Testis (tissue), 3 donors: ENCODE measurements around the gene CRY1. TPM values are rescaled to one million over a fixed set of nuclear protein-coding genes. Genes with fewer than 3 reads are reported as not detected.

Experiments
- DNase-seq: peaks from one replicate; pipeline ENCODE4 v3.0.0-alpha.2; 2019
- H3K27ac ChIP-seq, 2 donors: fragments of 200-600 bp; sonication (generic); one replicate each; pipeline ENCODE4 v1.5.1; 2019
- H3K27me3 ChIP-seq: fragments of 200-600 bp; sonication (generic); one replicate; pipeline ENCODE4 v1.5.1; 2019
- H3K36me3 ChIP-seq: fragments of 200-600 bp; sonication (generic); one replicate; pipeline ENCODE4 v1.5.1; 2017; ENCODE audit warnings: low read depth; ENCODE audit errors: missing control alignments
- H3K4me1 ChIP-seq: fragments of 200-600 bp; sonication (generic); one replicate; pipeline ENCODE4 v1.5.1; 2019
- H3K4me3 ChIP-seq, 2 donors: fragments of 200-600 bp; sonication (generic); one replicate each; pipeline ENCODE4 v1.5.1; 2017 to 2019
- H3K9me3 ChIP-seq: fragments of 200-600 bp; sonication (generic); one replicate; pipeline ENCODE4 v1.5.1; 2017
- POLR2A ChIP-seq: fragments of 450-650 bp; IDR thresholded peaks from one replicate; pipeline ENCODE4 v1.6.1; 2017; ENCODE audit warnings: antibody characterized with exemption, mild to moderate bottlenecking, moderate library complexity
- WGBS, 2 donors: methylation state at CpG; one replicate each; pipeline ENCODE4 v1.1.5; 2018; 5-methylcytosine and 5-hydroxymethylcytosine counted together
- intact Hi-C: fragments of 100-400 bp; cut with DNase I; formaldehyde crosslinking; loops from one replicate; pipeline ENCODE4 v1.15.1; 2023; ENCODE audit warnings: low total_unique reads
- polyA plus RNA-seq: library from polyadenylated mRNA; stranded (reverse); fragments of 350-450 nt; fragmentation: Illumina TruSeq; extraction: RNeasy Lipid Tissue Mini Kit (QIAGEN cat#74804); gene quantifications from one replicate; pipeline ENCODE4 v1.2.3, GENCODE V29; 2014; ENCODE audit warnings: low read depth, low replicate concordance; ENCODE audit not compliant: insufficient read depth
- total RNA-seq, 2 donors: library from RNA; depleted of rRNA; stranded (reverse); fragments of >200 nt; gene quantifications; one replicate each; pipeline ENCODE4 v1.2.3, GENCODE V29; 2016
- TF ChIP-seq, protein P1 (sequence below), 3 experiments: fragments of 450-650 bp in 2 of 3; fragments of 200-600 bp in 1 of 3; sonication (generic) in 1 of 3; IDR thresholded peaks; one replicate each; pipeline ENCODE4 v1.5.1; 2016 to 2019; ENCODE audit warnings: antibody characterized with exemption in 3 of 3, mild to moderate bottlenecking in 2 of 3, moderate library complexity in 1 of 3

The CRY1 gene
- total and polyA plus RNA-seq, 3 donors from 2014 or later = 63.0 to 92.0 (median 71.6) TPM

DNA sequence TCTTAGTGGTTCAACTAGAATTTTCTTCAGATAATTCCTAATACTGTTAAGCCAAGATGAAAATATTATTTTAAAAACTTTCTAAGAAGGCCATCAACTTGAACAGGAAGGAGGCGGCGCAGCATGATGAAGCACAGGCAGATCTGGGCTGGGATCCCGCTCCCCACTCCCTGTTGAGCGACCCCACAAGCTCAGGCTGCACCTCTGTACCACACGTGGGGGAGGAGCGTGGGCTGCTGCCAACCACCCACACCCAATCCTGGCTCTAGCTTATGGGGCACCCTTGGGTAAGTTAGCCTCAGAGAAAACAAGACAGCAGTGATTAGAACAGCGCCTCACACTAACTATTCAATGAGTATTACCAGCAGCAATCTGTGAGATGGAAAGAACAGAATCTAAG is 112.4 kb downstream of the CRY1 start:
- whole genome bisulfite sequencing, 2 donors = 87 to 88% methylated on average over 7 of the region's 7 CpGs
- H3K27ac ChIP-seq = no peak overlapping the region
- H3K36me3 ChIP-seq = no peaks in the 10 kb centered on the region
- intact Hi-C loops = loop anchor here (10.0 kb wide), 1 partner anchor 114 kb away; the partner anchor contains the start of gene CRY1
- no peak for DNase-seq
- TF ChIP-seq, protein P1, sequence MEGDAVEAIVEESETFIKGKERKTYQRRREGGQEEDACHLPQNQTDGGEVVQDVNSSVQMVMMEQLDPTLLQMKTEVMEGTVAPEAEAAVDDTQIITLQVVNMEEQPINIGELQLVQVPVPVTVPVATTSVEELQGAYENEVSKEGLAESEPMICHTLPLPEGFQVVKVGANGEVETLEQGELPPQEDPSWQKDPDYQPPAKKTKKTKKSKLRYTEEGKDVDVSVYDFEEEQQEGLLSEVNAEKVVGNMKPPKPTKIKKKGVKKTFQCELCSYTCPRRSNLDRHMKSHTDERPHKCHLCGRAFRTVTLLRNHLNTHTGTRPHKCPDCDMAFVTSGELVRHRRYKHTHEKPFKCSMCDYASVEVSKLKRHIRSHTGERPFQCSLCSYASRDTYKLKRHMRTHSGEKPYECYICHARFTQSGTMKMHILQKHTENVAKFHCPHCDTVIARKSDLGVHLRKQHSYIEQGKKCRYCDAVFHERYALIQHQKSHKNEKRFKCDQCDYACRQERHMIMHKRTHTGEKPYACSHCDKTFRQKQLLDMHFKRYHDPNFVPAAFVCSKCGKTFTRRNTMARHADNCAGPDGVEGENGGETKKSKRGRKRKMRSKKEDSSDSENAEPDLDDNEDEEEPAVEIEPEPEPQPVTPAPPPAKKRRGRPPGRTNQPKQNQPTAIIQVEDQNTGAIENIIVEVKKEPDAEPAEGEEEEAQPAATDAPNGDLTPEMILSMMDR (IDR thresholded peaks at IDR 0.05) = no peak
- TF ChIP-seq POLR2A = no peak
- H3K27me3 ChIP-seq = no peaks in the 10 kb centered on the region
- H3K4me1 ChIP-seq = peaks cover 32% of the 10 kb centered on the region
- H3K4me3 ChIP-seq = no peak overlapping the region
- H3K9me3 ChIP-seq = no peaks in the 10 kb centered on the region

DNA sequence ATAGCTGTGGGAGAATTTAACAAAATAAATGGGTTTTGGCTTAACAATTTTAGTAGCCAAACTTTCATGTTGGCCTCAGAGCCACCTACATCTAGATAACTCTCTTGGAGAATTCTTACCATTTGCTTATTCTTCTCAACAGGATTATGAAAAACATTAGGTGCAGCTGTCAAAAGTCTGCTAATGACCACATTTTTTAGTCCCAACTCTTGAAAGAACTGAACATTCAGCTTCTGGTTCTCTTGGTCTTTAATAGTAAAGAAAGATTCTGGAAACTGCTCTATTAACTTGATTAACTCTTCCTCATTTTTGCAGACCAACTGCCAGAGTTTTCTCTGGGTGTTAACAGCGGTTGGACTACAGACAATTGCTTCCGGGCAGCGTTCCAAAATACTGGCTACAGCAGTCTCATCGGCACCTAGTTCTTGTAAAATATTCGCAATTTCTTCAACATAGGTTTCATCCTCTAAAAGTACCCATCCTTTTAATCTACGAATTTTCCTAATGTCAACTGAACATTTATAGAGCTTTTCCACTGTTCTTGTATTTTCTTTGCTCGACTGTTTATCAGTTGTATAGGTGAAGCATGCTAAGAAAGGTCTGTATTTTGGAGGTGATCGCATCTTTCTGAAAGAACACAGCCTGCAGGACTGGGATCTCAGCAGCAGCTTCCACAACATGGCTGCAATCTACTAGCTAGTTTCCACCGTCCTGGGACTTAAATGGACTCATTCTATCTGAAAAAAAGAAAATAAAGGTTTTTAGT is 115.1 kb downstream of the CRY1 start:
- H3K4me1 ChIP-seq = peaks cover 26% of the 10 kb centered on the region

DNA sequence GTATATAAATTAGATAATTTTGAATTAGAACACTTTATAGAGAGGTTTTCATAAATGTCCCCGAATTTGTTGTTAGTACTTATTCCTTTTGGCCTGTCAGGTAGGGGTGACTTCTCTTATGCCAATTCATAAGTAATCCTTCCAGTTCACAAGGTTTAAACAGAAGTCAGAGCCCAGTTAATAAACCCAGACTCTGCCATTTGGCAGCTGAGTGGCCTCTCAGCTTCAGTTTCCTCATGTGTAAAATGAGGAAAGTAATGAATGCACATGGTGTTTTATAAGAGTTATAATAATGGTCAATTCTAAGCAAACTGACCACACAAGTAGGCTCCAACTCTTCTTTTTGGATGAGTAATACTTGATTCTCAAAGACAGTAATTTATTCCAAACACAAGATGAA is 116.7 kb downstream of the CRY1 start:
- H3K4me1 ChIP-seq = peaks cover 26% of the 10 kb centered on the region
- H3K4me3 ChIP-seq = no peak overlapping the region
- H3K27ac ChIP-seq = no peak overlapping the region
- no peaks in the 10 kb centered on the region for H3K36me3 ChIP-seq
- DNase-seq = no peak
- H3K27me3 ChIP-seq = no peaks in the 10 kb centered on the region
- TF ChIP-seq, protein P1 (IDR thresholded peaks at IDR 0.05) = no peak
- TF ChIP-seq POLR2A = no peak
- WGBS, 2 donors = 81 to 86% methylated on average over 1 of the region's 1 CpG
- H3K9me3 ChIP-seq = no peaks in the 10 kb centered on the region
- intact Hi-C loops = no loop called here

More for the DNA sequence above, 115.1 kb downstream of the CRY1 start:
- Histone ChIP-seq H3K36me3 (no peaks in the 10 kb centered on the region), H3K9me3 (no peaks in the 10 kb centered on the region), H3K27ac (peak overlapping the region in 1 of 2 donors; percentile 40), H3K27me3 (no peaks in the 10 kb centered on the region), H3K4me3 (no peak overlapping the region)
- TF ChIP-seq, protein P1 (IDR thresholded peaks at IDR 0.05) = no peak
- no peak for TF ChIP-seq POLR2A
- 32 to 43% methylated on average over 9 of the region's 9 CpGs for WGBS, 2 donors
- intact Hi-C loops = no loop called here
- DNase-seq = peak; percentile 81

DNA sequence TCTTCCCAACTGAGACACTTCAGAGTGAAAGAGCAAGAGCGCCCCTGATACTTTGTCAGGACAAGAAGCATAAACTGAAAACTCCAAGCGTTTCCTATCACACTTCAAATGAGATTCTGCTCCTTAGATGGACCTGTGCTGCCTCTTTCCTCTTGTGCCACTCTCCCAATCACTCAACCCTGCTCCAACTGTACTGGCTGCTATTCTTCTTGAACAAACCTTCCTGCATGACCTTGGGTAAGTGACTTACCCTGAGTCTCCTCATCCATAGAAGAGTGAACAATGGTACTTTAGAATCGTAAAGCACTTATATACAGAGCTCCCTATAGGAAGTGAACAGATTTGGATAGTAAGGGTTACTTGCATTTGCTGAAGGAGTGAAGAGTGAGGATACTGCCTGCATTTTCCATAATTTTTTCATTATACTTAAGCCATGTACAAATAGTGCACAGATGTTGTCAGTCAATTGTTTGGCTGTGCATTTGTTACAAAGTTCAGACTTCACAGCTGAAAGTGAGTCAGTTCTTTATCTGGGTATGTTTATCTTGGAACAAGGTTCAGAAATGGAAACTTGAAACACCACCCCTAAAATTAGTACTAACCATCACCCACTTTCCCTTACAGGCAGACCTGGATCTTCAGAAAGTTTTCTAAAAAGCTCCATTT is 117.2 kb downstream of the CRY1 start:
- DNase-seq = no peak
- H3K27ac ChIP-seq = no peak overlapping the region
- TF ChIP-seq POLR2A = no peak
- TF ChIP-seq, protein P1 (IDR thresholded peaks at IDR 0.05) = no peak

More for the DNA sequence above, 117.2 kb downstream of the CRY1 start:
- Histone ChIP-seq H3K9me3 (no peaks in the 10 kb centered on the region), H3K4me3 (no peak overlapping the region), H3K27me3 (no peaks in the 10 kb centered on the region), H3K36me3 (no peaks in the 10 kb centered on the region), H3K4me1 (peaks cover 26% of the 10 kb centered on the region)
- WGBS, 2 donors = 74 to 79% methylated on average over 3 of the region's 3 CpGs
- intact Hi-C loops = no loop called here
